ENCODE results near the gene MTMR2. TPM values are rescaled to one million over a fixed set of nuclear protein-coding genes. Genes with fewer than 3 reads are reported as not detected.

Gene MTMR2
- total and polyA plus RNA-seq, 3 donors from 2014 or later, result 49.9 to 70.7 (median 55.5) TPM

DNA sequence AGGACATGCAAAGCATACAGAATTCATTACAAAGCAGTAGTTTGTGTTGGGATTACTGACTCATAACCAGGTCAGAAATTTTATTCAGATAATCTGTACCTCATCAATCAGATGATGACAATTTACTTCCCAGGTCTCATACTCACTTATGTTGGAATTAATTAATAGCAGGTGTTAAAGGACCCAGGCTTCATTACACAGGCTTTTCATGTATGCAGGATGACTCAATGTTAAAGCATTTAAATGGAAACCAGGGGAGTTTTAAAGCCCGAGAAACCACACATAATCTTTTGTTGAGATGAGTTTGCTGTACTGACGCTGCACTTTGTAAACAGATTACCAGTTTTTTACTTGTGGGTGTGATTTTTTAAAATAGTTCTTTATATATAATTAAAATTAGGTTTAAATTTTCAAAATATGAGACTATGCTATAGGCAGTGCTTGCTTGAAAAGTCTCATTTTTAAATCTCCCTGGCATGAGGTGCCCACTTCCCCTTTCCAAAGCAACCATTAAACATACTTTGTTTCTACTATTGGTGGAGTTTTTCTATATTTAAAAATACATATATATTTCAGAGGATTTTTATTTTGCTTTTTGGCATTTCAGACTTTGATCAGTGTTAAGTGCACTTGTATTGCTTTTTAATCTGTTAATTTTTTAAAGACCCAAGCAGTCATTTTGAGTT lies 92.6 kb downstream of the MTMR2 start:
- Histone ChIP-seq H3K4me1 (no peaks in the 10 kb centered on the region), H3K4me3 (no peak overlapping the region), H3K27ac (no peak overlapping the region), H3K27me3 (no peaks in the 10 kb centered on the region), H3K9me3 (no peaks in the 10 kb centered on the region), H3K36me3 (ENCODE audit: low read depth, missing control alignments) (no peaks in the 10 kb centered on the region)
- DNase-seq, result no peak
- WGBS, 2 donors, result 89 to 94% methylated on average over 2 of the region's 2 CpGs
- TF ChIP-seq POLR2A (IDR thresholded peaks at IDR 0.05) (no peak), CTCF (IDR thresholded peaks at IDR 0.05) (no peak)
- intact Hi-C loops (cut with DNase I; ENCODE audit: low total_unique reads), result no loop called here

DNA sequence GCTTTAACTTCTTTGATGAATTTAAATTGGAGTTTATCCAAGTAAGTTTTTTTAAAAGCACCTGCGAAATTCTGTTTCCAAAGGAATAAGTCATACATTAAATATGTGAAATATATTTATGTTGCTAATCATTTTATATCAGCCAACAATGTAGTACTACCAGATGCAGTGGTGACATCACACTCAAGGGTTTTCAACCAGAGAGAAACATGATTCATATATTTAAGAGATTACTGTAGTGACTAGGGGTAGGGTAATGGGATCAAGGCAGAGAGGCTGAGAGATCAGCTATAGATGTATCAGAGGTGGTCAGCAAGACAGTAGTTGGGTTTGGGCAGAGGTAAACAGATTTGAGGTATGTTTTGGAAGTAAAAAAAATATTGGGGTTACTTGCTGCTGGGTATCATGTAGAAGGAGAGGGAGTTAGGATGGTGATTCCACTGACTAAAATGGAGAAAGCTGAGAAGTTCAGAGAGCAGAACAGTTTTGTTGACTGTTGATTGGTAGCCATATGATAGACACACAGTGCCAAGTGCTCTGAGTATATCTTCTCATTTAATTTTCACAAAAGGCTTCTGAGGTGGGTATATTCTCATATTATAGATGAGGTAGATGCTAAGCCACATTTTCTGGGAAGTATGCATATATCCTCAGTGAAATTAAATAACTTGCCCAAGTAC lies 94.2 kb downstream of the MTMR2 start:
- Histone ChIP-seq H3K4me1 (no peaks in the 10 kb centered on the region), H3K27me3 (no peaks in the 10 kb centered on the region), H3K36me3 (ENCODE audit: low read depth, missing control alignments) (no peaks in the 10 kb centered on the region), H3K9me3 (no peaks in the 10 kb centered on the region), H3K27ac (no peak overlapping the region), H3K4me3 (no peak overlapping the region)
- DNase-seq, result no peak
- TF ChIP-seq CTCF (IDR thresholded peaks at IDR 0.05) (no peak), POLR2A (IDR thresholded peaks at IDR 0.05) (no peak)
- intact Hi-C loops (cut with DNase I; ENCODE audit: low total_unique reads), result no loop called here
- WGBS, 2 donors, result 92 to 96% methylated on average over 1 of the region's 1 CpG

GRCh38 chr11:95827696-95828095 lies 96.2 kb downstream of the MTMR2 start:
- no peak for TF ChIP-seq POLR2A (IDR thresholded peaks at IDR 0.05)
- TF ChIP-seq CTCF (IDR thresholded peaks at IDR 0.05), result no peak
- Histone ChIP-seq H3K4me3 (no peak overlapping the region), H3K27me3 (no peaks in the 10 kb centered on the region), H3K27ac (no peak overlapping the region), H3K9me3 (no peaks in the 10 kb centered on the region), H3K4me1 (no peaks in the 10 kb centered on the region), H3K36me3 (ENCODE audit: low read depth, missing control alignments) (no peaks in the 10 kb centered on the region)
- no peak for DNase-seq
- WGBS, 2 donors, result 92 to 94% methylated on average over 4 of the region's 4 CpGs
- intact Hi-C loops (cut with DNase I; ENCODE audit: low total_unique reads), result no loop called here

- TF ChIP-seq CTCF (IDR thresholded peaks at IDR 0.05) (no peak), POLR2A (IDR thresholded peaks at IDR 0.05) (no peak)
- DNase-seq, result no peak
- intact Hi-C loops (cut with DNase I; ENCODE audit: low total_unique reads), result no loop called here
- H3K27ac ChIP-seq, result no peak overlapping the region
- no peaks in the 10 kb centered on the region for H3K36me3 ChIP-seq (ENCODE audit: low read depth, missing control alignments)
- no peaks in the 10 kb centered on the region for H3K27me3 ChIP-seq
- H3K9me3 ChIP-seq, result no peaks in the 10 kb centered on the region
- no peaks in the 10 kb centered on the region for H3K4me1 ChIP-seq
- H3K4me3 ChIP-seq, result no peak overlapping the region
- 54 to 63% methylated on average over 2 of the region's 2 CpGs for whole genome bisulfite sequencing, 2 donors
These were observed 102.3 kb downstream of the MTMR2 start for GRCh38 chr11:95821640-95822039.
